ENCODE measurements around the gene LRMDA. TPM values are rescaled to one million over a fixed set of nuclear protein-coding genes. Genes with fewer than 3 reads are reported as not detected.

Gene LRMDA
- total RNA-seq, 4 donors from 2014 or later: 0.76 to 6.4 (median 1.3) TPM

GRCh38 chr10:75498884-75499350 is 67.5 kb downstream of the LRMDA start:
- no peak for TF ChIP-seq POLR2A (IDR thresholded peaks at IDR 0.05)
- TF ChIP-seq CTCF (IDR thresholded peaks at IDR 0.05): no peak
- intact Hi-C loops (cut with DNase I; ENCODE audit: low total_unique reads): no loop called here
- no peak for DNase-seq (ENCODE audit: low spot score in 2 of 2)
- 57 to 60% methylated on average over 5 of the region's 5 CpGs for WGBS, 2 donors
- no peak overlapping the region for H3K4me3 ChIP-seq (ENCODE audit: low read depth, poor library complexity, severe bottlenecking)

GRCh38 chr10:75499556-75500160 is 68.2 kb downstream of the LRMDA start:
- intact Hi-C loops (cut with DNase I; ENCODE audit: low total_unique reads): no loop called here
- WGBS, 2 donors: 66 to 73% methylated on average over 4 of the region's 4 CpGs
- DNase-seq (ENCODE audit: low spot score in 2 of 2): no peak
- no peak overlapping the region for H3K4me3 ChIP-seq (ENCODE audit: low read depth, poor library complexity, severe bottlenecking)
- no peak for TF ChIP-seq POLR2A (IDR thresholded peaks at IDR 0.05)
- no peak for TF ChIP-seq CTCF (IDR thresholded peaks at IDR 0.05)

GRCh38 chr10:75502389-75502788 is 71.0 kb downstream of the LRMDA start:
- intact Hi-C loops (cut with DNase I; ENCODE audit: low total_unique reads): no loop called here
- TF ChIP-seq POLR2A (IDR thresholded peaks at IDR 0.05) (no peak), CTCF (IDR thresholded peaks at IDR 0.05) (no peak)
- WGBS, 2 donors: 89 to 93% methylated on average over 3 of the region's 3 CpGs

GRCh38 chr10:75502838-75503237 is 71.4 kb downstream of the LRMDA start:
- H3K4me3 ChIP-seq (ENCODE audit: low read depth, poor library complexity, severe bottlenecking): no peak overlapping the region
- DNase-seq (ENCODE audit: low spot score in 2 of 2): no peak
- no peak for TF ChIP-seq CTCF (IDR thresholded peaks at IDR 0.05)
- no peak for TF ChIP-seq POLR2A (IDR thresholded peaks at IDR 0.05)
- intact Hi-C loops (cut with DNase I; ENCODE audit: low total_unique reads): no loop called here

More at GRCh38 chr10:75502389-75502788, 71.0 kb downstream of the LRMDA start:
- DNase-seq (ENCODE audit: low spot score in 2 of 2): no peak
- H3K4me3 ChIP-seq (ENCODE audit: low read depth, poor library complexity, severe bottlenecking): no peak overlapping the region

GRCh38 chr10:75505293-75505692 is 73.9 kb downstream of the LRMDA start:
- H3K4me3 ChIP-seq (ENCODE audit: low read depth, poor library complexity, severe bottlenecking): no peak overlapping the region
- 64 to 87% methylated on average over 1 of the region's 1 CpG for WGBS, 2 donors
- intact Hi-C loops (cut with DNase I; ENCODE audit: low total_unique reads): no loop called here
- TF ChIP-seq CTCF (IDR thresholded peaks at IDR 0.05): no peak
- TF ChIP-seq POLR2A (IDR thresholded peaks at IDR 0.05): no peak
- DNase-seq (ENCODE audit: low spot score in 2 of 2): no peak
